Trophoblast cell (in vitro differentiated cells and primary cell): ENCODE measurements around the gene AQP7.

Experiments
- DNase-seq, 2 donors: peaks; one replicate each; pipeline ENCODE4 v3.0.0-alpha.2; 2016
- H2AFZ ChIP-seq: 2 replicates; pipeline ENCODE4 v1.6.1; 2013; ENCODE audit warnings: low read length, moderate library complexity, mild to moderate bottlenecking; ENCODE audit not compliant: insufficient read depth, poor library complexity
- H2AK5ac ChIP-seq: 2 replicates; pipeline ENCODE4 v1.6.1; 2013; ENCODE audit warnings: mild to moderate bottlenecking, low read length
- H2BK120ac ChIP-seq: 2 replicates; pipeline ENCODE4 v1.6.1; 2013; ENCODE audit warnings: low read length, mild to moderate bottlenecking, moderate library complexity; ENCODE audit not compliant: insufficient read depth, poor library complexity
- H2BK12ac ChIP-seq: 2 replicates; pipeline ENCODE4 v1.6.1; 2013; ENCODE audit warnings: mild to moderate bottlenecking, low read length, moderate library complexity
- H2BK5ac ChIP-seq: 2 replicates; pipeline ENCODE4 v1.6.1; 2013; ENCODE audit warnings: low read length, low read depth, moderate library complexity, mild to moderate bottlenecking; ENCODE audit not compliant: poor library complexity
- H3K14ac ChIP-seq: 2 replicates; pipeline ENCODE4 v1.6.1; 2013; ENCODE audit warnings: mild to moderate bottlenecking, low read length
- H3K18ac ChIP-seq: 2 replicates; pipeline ENCODE4 v1.6.1; 2013; ENCODE audit warnings: mild to moderate bottlenecking, low read length
- H3K23ac ChIP-seq: 2 replicates; pipeline ENCODE4 v1.6.1; 2013; ENCODE audit warnings: low read length
- H3K27ac ChIP-seq: 2 replicates; pipeline ENCODE4 v1.5.1; 2013; ENCODE audit warnings: low read depth, mild to moderate bottlenecking, inconsistent platforms, low read length, moderate library complexity
- H3K27me3 ChIP-seq: 2 replicates; pipeline ENCODE4 v1.6.1; 2013; ENCODE audit warnings: inconsistent platforms, mild to moderate bottlenecking, low read length, moderate library complexity; ENCODE audit not compliant: insufficient read depth
- H3K36me3 ChIP-seq, 2 experiments: 1 replicate in 1 of 2; 2 replicates in 1 of 2; pipeline ENCODE4 v1.6.1; 2013; ENCODE audit warnings: low read length in 2 of 2, mild to moderate bottlenecking in 2 of 2, moderate library complexity in 1 of 2; ENCODE audit not compliant: insufficient read depth in 2 of 2, control insufficient read depth in 1 of 2
- H3K4ac ChIP-seq: 2 replicates; pipeline ENCODE4 v1.6.1; 2013; ENCODE audit warnings: low read depth, mild to moderate bottlenecking, low read length, moderate library complexity
- H3K4me1 ChIP-seq, 2 experiments: 1 replicate in 1 of 2; 2 replicates in 1 of 2; pipeline ENCODE4 v1.6.1; 2013; ENCODE audit warnings: low read length in 2 of 2, mild to moderate bottlenecking in 2 of 2, moderate library complexity in 1 of 2; ENCODE audit not compliant: insufficient read depth in 2 of 2, control insufficient read depth in 1 of 2
- H3K4me2 ChIP-seq: 2 replicates; pipeline ENCODE4 v1.6.1; 2013; ENCODE audit warnings: inconsistent platforms, mild to moderate bottlenecking, low read length, moderate library complexity
- H3K4me3 ChIP-seq: 2 replicates; pipeline ENCODE4 v1.5.1; 2013; ENCODE audit warnings: mild to moderate bottlenecking, low read depth, low read length, inconsistent platforms
- H3K79me1 ChIP-seq: one replicate; pipeline ENCODE4 v1.6.1; 2013; ENCODE audit warnings: low read length
- H3K79me2 ChIP-seq: 2 replicates; pipeline ENCODE4 v1.6.1; 2013; ENCODE audit warnings: low read length, mild to moderate bottlenecking; ENCODE audit not compliant: control insufficient read depth, insufficient read depth, poor library complexity
- H3K9ac ChIP-seq: 2 replicates; pipeline ENCODE4 v1.6.1; 2013; ENCODE audit warnings: mild to moderate bottlenecking, low read length
- H3K9me3 ChIP-seq: 2 replicates; pipeline ENCODE4 v1.6.1; 2013; ENCODE audit warnings: low read depth, mild to moderate bottlenecking, control low read depth, inconsistent platforms, low read length; ENCODE audit not compliant: insufficient read depth
- H4K12ac ChIP-seq: 2 replicates; pipeline ENCODE4 v1.6.1; 2013; ENCODE audit warnings: low read depth, mild to moderate bottlenecking, low read length, moderate library complexity
- H4K8ac ChIP-seq: 2 replicates; pipeline ENCODE4 v1.6.1; 2013; ENCODE audit warnings: low read depth, mild to moderate bottlenecking, low read length, moderate library complexity
- H4K91ac ChIP-seq: one replicate; pipeline ENCODE4 v1.6.1; 2013; ENCODE audit warnings: low read depth, mild to moderate bottlenecking, low read length, moderate library complexity
- WGBS: extraction: QIAGEN DNeasy Blood & Tissue Kit; methylation state at CpG from one replicate; pipeline ENCODE4 v1.1.7; 2013; ENCODE audit warnings: missing lambda C conversion rate; ENCODE audit not compliant: insufficient read length, insufficient coverage; ENCODE audit errors: extremely low coverage; 5-methylcytosine and 5-hydroxymethylcytosine counted together

Gene AQP7

GRCh38 chr9:33381231-33381791 is 21.1 kb downstream of the AQP7 start:
- H4K91ac ChIP-seq, result no peak overlapping the region
- peak; percentile 11 to 33 for DNase-seq
- no peak overlapping the region for H2BK12ac ChIP-seq
- H4K12ac ChIP-seq, result no peak overlapping the region
- no peak overlapping the region for H3K23ac ChIP-seq
- no peak overlapping the region for H2BK5ac ChIP-seq
- no peak overlapping the region for H4K8ac ChIP-seq
- H3K79me2 ChIP-seq, result no peaks in the 10 kb centered on the region
- no peak overlapping the region for H3K4ac ChIP-seq
- no peak overlapping the region for H3K27ac ChIP-seq
- H3K4me1 ChIP-seq, result peaks cover under 1 to 9% of the 10 kb centered on the region in 2 experiments
- no peak overlapping the region for H3K4me2 ChIP-seq
- H3K79me1 ChIP-seq, result no peaks in the 10 kb centered on the region
- no peaks in the 10 kb centered on the region for H3K27me3 ChIP-seq
- H3K36me3 ChIP-seq, result no peaks in the 10 kb centered on the region
- H3K4me3 ChIP-seq, result no peak overlapping the region
- no peak overlapping the region for H2AK5ac ChIP-seq
- H3K9ac ChIP-seq, result no peak overlapping the region
- no peak overlapping the region for H2AFZ ChIP-seq
- no peak overlapping the region for H2BK120ac ChIP-seq
- H3K18ac ChIP-seq, result no peak overlapping the region
- H3K9me3 ChIP-seq, result no peaks in the 10 kb centered on the region
- H3K14ac ChIP-seq, result no peak overlapping the region
- no CpG with 5 or more reads among the region's 11 CpGs for WGBS

DNA sequence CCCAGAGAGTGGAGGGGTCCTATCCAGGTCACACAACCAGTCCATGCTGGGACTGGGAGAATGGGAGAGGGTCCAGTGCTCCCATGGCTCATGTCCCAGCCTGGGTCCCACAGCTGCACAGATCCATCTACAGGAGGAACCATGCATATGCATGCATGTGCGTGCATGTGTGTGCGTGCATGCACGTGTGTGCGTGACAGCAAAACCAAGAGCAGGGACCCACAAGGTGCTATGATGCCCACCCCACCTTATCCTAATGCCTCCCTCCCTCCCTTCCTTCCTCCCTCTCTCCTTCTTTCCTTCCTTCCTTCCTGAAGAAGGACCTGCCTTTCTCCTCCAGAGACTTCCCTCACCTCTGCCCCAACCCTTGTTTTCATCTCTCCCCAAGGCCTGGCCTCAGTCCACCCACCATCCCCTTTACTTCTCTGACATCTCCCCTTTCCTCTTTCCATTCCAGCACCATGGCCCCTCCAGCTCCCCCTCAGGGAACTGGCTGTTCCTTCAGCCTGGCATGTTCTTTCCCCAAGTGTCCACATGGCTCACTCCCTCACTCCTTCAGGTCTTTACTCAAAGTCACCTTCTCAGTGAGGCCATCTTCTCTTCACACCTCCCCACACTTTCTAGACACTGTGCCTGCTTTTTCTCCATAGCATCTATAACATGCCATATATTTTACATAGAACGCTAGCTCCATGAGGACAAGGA is 21.8 kb downstream of the AQP7 start:
- H3K27me3 ChIP-seq, result no peaks in the 10 kb centered on the region
- H3K27ac ChIP-seq, result no peak overlapping the region
- no CpG with 5 or more reads among the region's 5 CpGs for WGBS
- no peaks in the 10 kb centered on the region for H3K79me2 ChIP-seq
- peaks cover 7 to 16% of the 10 kb centered on the region in 2 experiments for H3K4me1 ChIP-seq
- no peak overlapping the region for H4K12ac ChIP-seq
- no peak overlapping the region for H4K8ac ChIP-seq
- H3K79me1 ChIP-seq, result no peaks in the 10 kb centered on the region
- no peaks in the 10 kb centered on the region for H3K9me3 ChIP-seq
- H2AK5ac ChIP-seq, result no peak overlapping the region
- H4K91ac ChIP-seq, result no peak overlapping the region
- H3K14ac ChIP-seq, result no peak overlapping the region
- H3K18ac ChIP-seq, result no peak overlapping the region
- no peak overlapping the region for H2BK120ac ChIP-seq
- no peak overlapping the region for H2AFZ ChIP-seq
- no peak for DNase-seq
- H3K4me3 ChIP-seq, result no peak overlapping the region
- no peak overlapping the region for H3K9ac ChIP-seq
- no peaks in the 10 kb centered on the region for H3K36me3 ChIP-seq
- H2BK12ac ChIP-seq, result no peak overlapping the region
- no peak overlapping the region for H3K23ac ChIP-seq
- H2BK5ac ChIP-seq, result no peak overlapping the region
- H3K4ac ChIP-seq, result no peak overlapping the region
- no peak overlapping the region for H3K4me2 ChIP-seq

- H2BK5ac ChIP-seq, result no peak overlapping the region
Observed at GRCh38 chr9:33379666-33380389, 22.5 kb downstream of the AQP7 start.

GRCh38 chr9:33378121-33378795 is 24.1 kb downstream of the AQP7 start:
- Histone ChIP-seq H3K4me2 (no peak overlapping the region), H2BK5ac (no peak overlapping the region), H3K79me2 (no peaks in the 10 kb centered on the region), H3K23ac (no peak overlapping the region), H2AFZ (no peak overlapping the region), H4K91ac (no peak overlapping the region), H2BK12ac (no peak overlapping the region), H3K4me3 (no peak overlapping the region), H2AK5ac (no peak overlapping the region), H3K9ac (no peak overlapping the region), H3K14ac (no peak overlapping the region), H3K18ac (no peak overlapping the region), H3K79me1 (no peaks in the 10 kb centered on the region), H3K27ac (no peak overlapping the region), H3K36me3 (peaks cover 0 to 2% of the 10 kb centered on the region in 2 experiments), H3K9me3 (no peaks in the 10 kb centered on the region), H4K12ac (no peak overlapping the region), H3K4me1 (peaks cover 7 to 22% of the 10 kb centered on the region in 2 experiments), H3K4ac (no peak overlapping the region), H4K8ac (no peak overlapping the region), H2BK120ac (no peak overlapping the region), H3K27me3 (no peaks in the 10 kb centered on the region)
- DNase-seq, result no peak
- no CpG with 5 or more reads among the region's 9 CpGs for WGBS

More at GRCh38 chr9:33379666-33380389, 22.5 kb downstream of the AQP7 start:
- Histone ChIP-seq H3K9me3 (no peaks in the 10 kb centered on the region), H4K91ac (peak overlapping the region; percentile 60), H2BK120ac (no peak overlapping the region), H3K4me3 (no peak overlapping the region), H2AFZ (no peak overlapping the region), H3K4me1 (peaks cover 7 to 20% of the 10 kb centered on the region in 2 experiments), H3K27ac (no peak overlapping the region), H3K4ac (no peak overlapping the region), H3K79me1 (no peaks in the 10 kb centered on the region), H3K4me2 (no peak overlapping the region), H4K8ac (no peak overlapping the region), H3K27me3 (no peaks in the 10 kb centered on the region), H3K36me3 (no peaks in the 10 kb centered on the region), H3K18ac (no peak overlapping the region), H3K23ac (no peak overlapping the region), H3K14ac (no peak overlapping the region), H3K79me2 (no peaks in the 10 kb centered on the region), H2BK12ac (no peak overlapping the region), H3K9ac (no peak overlapping the region), H2AK5ac (no peak overlapping the region), H4K12ac (no peak overlapping the region)
- no peak for DNase-seq
- no CpG with 5 or more reads among the region's 14 CpGs for WGBS
